HepG2 (cell line): ENCODE results near the gene COA3. TPM values are rescaled to one million over a fixed set of nuclear protein-coding genes. Genes with fewer than 3 reads are reported as not detected.
A peak's percentile ranks its signal among the peaks of the same experiment; 100 is the strongest.

Experiments
- ATAC-seq: fragments of 200-7000 bp; cut with Tn5 transposase; 3 replicates; pipeline ENCODE4 v1.9.1; 2020; ENCODE audit warnings: mild to moderate bottlenecking, moderate library complexity
- BruUV-seq: library from RNA; stranded (reverse); fragments of 400-500 nt; replicated peaks from 2 replicates; lab custom pipeline; 2021; lab: Mats Ljungman, UMichigan
- CTCF ChIA-PET: fragments of 300-600 bp; formaldehyde crosslinking; extraction: SDS; loops from one replicate; lab custom pipeline; 2021; ENCODE audit warnings: low total read pairs, inconsistent platforms, low intra/inter-chr PET ratio; lab: Yijun Ruan, JAX
- POLR2A ChIA-PET: fragments of 350-600 bp; sonication (Branson Sonifier 250); formaldehyde crosslinking; loops from one replicate; lab custom pipeline; 2020; ENCODE audit warnings: antibody characterized with exemption, inconsistent platforms; lab: Yijun Ruan, JAX
- DNase-seq: peaks from one replicate; pipeline ENCODE4 v3.0.0-alpha.2; 2015; ENCODE audit warnings: low spot score
- FAIRE-seq: peaks from 3 replicates; lab custom pipeline; 2011; peaks lifted over from hg19 to GRCh38; lab: Jason Lieb, UNC
- H2AFZ ChIP-seq: one replicate; pipeline ENCODE4 v1.6.1; 2011; ENCODE audit warnings: low read length, inconsistent platforms
- H3K27ac ChIP-seq: fragments of 300-600 bp; 3 replicates; pipeline ENCODE4 v1.8.0; 2011; ENCODE audit warnings: mixed run types, mild to moderate bottlenecking, mixed read lengths, low read length, inconsistent platforms; ENCODE audit not compliant: insufficient read depth; ENCODE audit errors: extremely low read length
- H3K27me3 ChIP-seq, 2 experiments: fragments of 200-600 bp in 1 of 2; 2 replicates in 1 of 2; 3 replicates in 1 of 2; pipeline versions ENCODE4 v1.6.0 to v1.8.0; 2011; ENCODE audit warnings: low read length in 2 of 2, mild to moderate bottlenecking in 2 of 2, moderate library complexity in 2 of 2, inconsistent platforms in 1 of 2; ENCODE audit not compliant: insufficient read depth in 2 of 2, control insufficient read depth in 1 of 2
- H3K36me3 ChIP-seq, 2 experiments: fragments of 200-600 bp in 1 of 2; replicated peaks in 1 of 2; 2 replicates in 1 of 2; 3 replicates in 1 of 2; pipeline versions ENCODE4 v1.5.1 to v1.8.0; 2011; ENCODE audit warnings: low read length in 2 of 2, inconsistent platforms in 1 of 2; ENCODE audit not compliant: insufficient read depth in 2 of 2, control insufficient read depth in 1 of 2
- H3K4me1 ChIP-seq: 2 replicates; pipeline ENCODE4 v1.5.1; 2012; ENCODE audit warnings: low read length, inconsistent platforms; ENCODE audit not compliant: insufficient read depth
- H3K4me2 ChIP-seq: 2 replicates; pipeline ENCODE4 v1.6.0; 2011; ENCODE audit warnings: low read depth, low read length, inconsistent platforms
- H3K4me3 ChIP-seq, 3 experiments: fragments of 200-600 bp in 1 of 3; sonication (generic), shearing (Covaris generic) in 1 of 3; replicated peaks in 1 of 3; 2 replicates each; pipeline ENCODE4 v1.5.1; 2011 to 2016; ENCODE audit warnings: low read length in 3 of 3, inconsistent platforms in 2 of 3, low read depth in 2 of 3, mild to moderate bottlenecking in 2 of 3, control low read depth in 1 of 3, mixed read lengths in 1 of 3; ENCODE audit not compliant: insufficient read depth in 1 of 3
- H3K79me2 ChIP-seq: one replicate; pipeline ENCODE4 v1.6.1; 2011; ENCODE audit warnings: low read length, inconsistent platforms; ENCODE audit not compliant: insufficient read depth
- H3K9ac ChIP-seq: 2 replicates; pipeline ENCODE4 v1.6.0; 2011; ENCODE audit warnings: mild to moderate bottlenecking, low read depth, low read length, inconsistent platforms; ENCODE audit not compliant: insufficient read depth
- H3K9me3 ChIP-seq: 2 replicates; pipeline ENCODE4 v1.5.1; 2012; ENCODE audit warnings: mild to moderate bottlenecking, low read length
- H4K20me1 ChIP-seq: 2 replicates; pipeline ENCODE4 v1.6.0; 2011; ENCODE audit warnings: inconsistent platforms, mild to moderate bottlenecking, low read length, moderate library complexity; ENCODE audit not compliant: insufficient read depth
- AGO2 ChIP-seq: fragments of 200-400 bp; formaldehyde crosslinking; optimal IDR thresholded peaks from 2 replicates; pipeline ENCODE3; 2017; ENCODE audit warnings: mild to moderate bottlenecking, low read depth, low read length, moderate library complexity
- DPF2 ChIP-seq: sonication (generic); formaldehyde crosslinking; IDR thresholded peaks from 2 replicates; pipeline ENCODE4 v1.4.0; 2020; ENCODE audit warnings: mild to moderate bottlenecking, low read depth, missing genetic modification reagents, borderline replicate concordance
- FOSL1 ChIP-seq: sonication (generic); formaldehyde crosslinking; IDR thresholded peaks from 2 replicates; pipeline ENCODE4 v1.9.0; 2021; ENCODE audit warnings: missing genetic modification reagents, borderline replicate concordance
- MEF2D ChIP-seq: sonication (generic); formaldehyde crosslinking; IDR thresholded peaks from 2 replicates; pipeline ENCODE4 v1.5.1; 2020; ENCODE audit warnings: mild to moderate bottlenecking, missing genetic modification reagents
- POLR2A ChIP-seq, 2 experiments: IDR thresholded peaks; 2 replicates each; pipeline ENCODE4 v1.6.1; 2011; ENCODE audit warnings: low read depth in 2 of 2, low read length in 2 of 2, mild to moderate bottlenecking in 1 of 2, moderate library complexity in 1 of 2; ENCODE audit not compliant: insufficient read depth in 1 of 2
- RBFOX2 ChIP-seq: fragments of 200-400 bp; formaldehyde crosslinking; IDR thresholded peaks from 2 replicates; pipeline ENCODE4 v1.6.1; 2017; ENCODE audit warnings: low read depth, mild to moderate bottlenecking, low read length
- ZNF160 ChIP-seq: sonication (generic); formaldehyde crosslinking; IDR thresholded peaks from 2 replicates; pipeline ENCODE4 v1.8.0; 2022; ENCODE audit warnings: mild to moderate bottlenecking, inconsistent platforms, missing genetic modification reagents
- ZNF225 ChIP-seq: sonication (generic); formaldehyde crosslinking; IDR thresholded peaks from 2 replicates; pipeline ENCODE4 v1.4.0; 2020; ENCODE audit warnings: mild to moderate bottlenecking, missing genetic modification reagents
- ZNF232 ChIP-seq: sonication (generic); formaldehyde crosslinking; IDR thresholded peaks from 2 replicates; pipeline ENCODE4 v1.4.0; 2020; ENCODE audit warnings: missing genetic modification reagents, borderline replicate concordance
- ZNF331 ChIP-seq: sonication (generic); formaldehyde crosslinking; IDR thresholded peaks from 2 replicates; pipeline ENCODE4 v1.4.0; 2020; ENCODE audit warnings: missing genetic modification reagents
- ZNF350 ChIP-seq: sonication (generic); formaldehyde crosslinking; IDR thresholded peaks from 2 replicates; pipeline ENCODE4 v1.4.0; 2020; ENCODE audit warnings: mild to moderate bottlenecking, low read depth, missing genetic modification reagents, borderline replicate concordance
- ZNF354B ChIP-seq: sonication (generic); formaldehyde crosslinking; IDR thresholded peaks from 2 replicates; pipeline ENCODE4 v1.8.0; 2022; ENCODE audit warnings: mild to moderate bottlenecking, missing genetic modification reagents
- ZNF891 ChIP-seq: sonication (generic); formaldehyde crosslinking; IDR thresholded peaks from 2 replicates; pipeline ENCODE4 v1.5.0; 2020; ENCODE audit warnings: mild to moderate bottlenecking, missing genetic modification reagents
- WGBS: methylation state at CpG from one replicate; pipeline ENCODE4 v1.1.6; 2017; ENCODE audit warnings: low lambda C conversion rate; 5-methylcytosine and 5-hydroxymethylcytosine counted together
- in situ Hi-C: cut with HindIII; loops from 2 replicates; pipeline ENCODE4 v1.10.0; 2017; ENCODE audit warnings: low pct_unique_long_range_greater_than_20kb; ENCODE audit not compliant: extremely low pct_ligation_motif_present
- intact Hi-C: fragments of 100-400 bp; cut with micrococcal nuclease; formaldehyde crosslinking; loops from one replicate; pipeline ENCODE4 v1.10.0; 2022; ENCODE audit not compliant: unreplicated experiment
- polyA plus RNA-seq, 8 experiments: library from polyadenylated mRNA; depleted of rRNA in 3 of 8; stranded (reverse) in 7 of 8; unstranded in 1 of 8; fragments of >200 nt; fragmentation: Illumina TruSeq in 4 of 8; extraction: Trizol in 4 of 8; gene quantifications; 2 replicates each; pipeline versions ENCODE4 v1.2.1 to v1.2.3, GENCODE V29; 2011 to 2016; ENCODE audit warnings: low read depth in 4 of 8, missing spikeins in 1 of 8, mixed read lengths in 1 of 8; ENCODE audit not compliant: insufficient read depth in 1 of 8
- total RNA-seq, 5 experiments: library from RNA; depleted of rRNA; stranded (reverse); fragments of >200 nt; fragmentation: Illumina TruSeq; extraction: Trizol; gene quantifications; 2 replicates each; pipeline ENCODE4 v1.2.3, GENCODE V29; 2016; ENCODE audit warnings: low read depth in 1 of 5
- TF ChIP-seq, protein P1 (sequence below): sonication (generic); formaldehyde crosslinking; IDR thresholded peaks from 2 replicates; pipeline ENCODE4 v1.5.1; 2020; ENCODE audit warnings: missing genetic modification reagents, mild to moderate bottlenecking, borderline replicate concordance

Gene COA3
- total and polyA plus RNA-seq, 2 of the 13 experiments (the other 11 are each of a cell fraction or from before 2014, with no cell fraction given), result 133 to 202 TPM

DNA sequence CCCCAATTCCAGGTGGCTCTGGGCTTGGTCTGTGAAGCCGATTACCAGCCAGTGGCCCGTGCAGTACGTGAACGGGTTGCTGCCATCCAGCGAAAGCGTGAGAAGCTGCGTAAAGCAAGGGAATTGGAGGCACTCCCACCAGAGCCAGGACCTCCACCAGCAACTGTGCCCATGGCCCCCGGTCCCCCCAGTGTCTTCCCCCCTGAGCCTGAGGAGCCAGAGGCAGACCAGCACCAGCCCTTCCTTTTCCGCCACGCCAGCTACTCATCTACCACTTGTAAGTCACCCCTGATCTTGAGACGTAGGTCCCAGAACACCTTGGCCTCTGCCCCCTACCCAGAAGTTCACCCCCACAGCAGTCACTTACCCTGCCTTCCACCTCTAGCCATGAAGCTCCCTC lies 11.2 kb downstream of the COA3 start:
- POLR2A ChIA-PET, result interaction anchor here (0.7 to 12.5 kb wide), 3 partner anchors 8 to 43 kb away, joined by 3 to 278 read pairs (median 18); partner anchors contain the start of genes CNTD1, COA3 and WNK4
- Histone ChIP-seq H3K9ac (no peak overlapping the region), H3K27me3 (no peaks in the 10 kb centered on the region)
- no peak for TF ChIP-seq ZNF354B
- TF ChIP-seq AGO2, result peak; percentile 72
- TF ChIP-seq POLR2A (IDR thresholded peaks at IDR 0.05; ENCODE audit: insufficient read depth in 1 of 2, low read depth in 2 of 2, low read length in 2 of 2), result peak in 1 of 2 experiments; percentile 37; a peak in 1 of 4 replicates
- TF ChIP-seq, all 625 proteins: peak for 2
- Histone ChIP-seq H3K9me3 (no peaks in the 10 kb centered on the region), H3K36me3 (peaks cover 19 to 32% of the 10 kb centered on the region in 2 experiments; a peak in 4 of 5 replicates), H4K20me1 (peaks cover 4% of the 10 kb centered on the region; the same call in 1 of the 2 replicates), H3K4me1 (peaks cover 41% of the 10 kb centered on the region), H3K79me2 (peaks cover 11% of the 10 kb centered on the region), H3K4me3 (no peak overlapping the region), H3K27ac (no peak overlapping the region), H2AFZ (no peak overlapping the region), H3K4me2 (no peak overlapping the region)
- BruUV-seq, result no TSS peak
- CTCF ChIA-PET, result no interaction called here
- DNase-seq, result no peak
- no peak for FAIRE-seq
- 96% methylated on average over 11 of the region's 11 CpGs for WGBS
- in situ Hi-C loops (no loop called here), intact Hi-C loops (no loop called here)
- ATAC-seq, result no peak

DNA sequence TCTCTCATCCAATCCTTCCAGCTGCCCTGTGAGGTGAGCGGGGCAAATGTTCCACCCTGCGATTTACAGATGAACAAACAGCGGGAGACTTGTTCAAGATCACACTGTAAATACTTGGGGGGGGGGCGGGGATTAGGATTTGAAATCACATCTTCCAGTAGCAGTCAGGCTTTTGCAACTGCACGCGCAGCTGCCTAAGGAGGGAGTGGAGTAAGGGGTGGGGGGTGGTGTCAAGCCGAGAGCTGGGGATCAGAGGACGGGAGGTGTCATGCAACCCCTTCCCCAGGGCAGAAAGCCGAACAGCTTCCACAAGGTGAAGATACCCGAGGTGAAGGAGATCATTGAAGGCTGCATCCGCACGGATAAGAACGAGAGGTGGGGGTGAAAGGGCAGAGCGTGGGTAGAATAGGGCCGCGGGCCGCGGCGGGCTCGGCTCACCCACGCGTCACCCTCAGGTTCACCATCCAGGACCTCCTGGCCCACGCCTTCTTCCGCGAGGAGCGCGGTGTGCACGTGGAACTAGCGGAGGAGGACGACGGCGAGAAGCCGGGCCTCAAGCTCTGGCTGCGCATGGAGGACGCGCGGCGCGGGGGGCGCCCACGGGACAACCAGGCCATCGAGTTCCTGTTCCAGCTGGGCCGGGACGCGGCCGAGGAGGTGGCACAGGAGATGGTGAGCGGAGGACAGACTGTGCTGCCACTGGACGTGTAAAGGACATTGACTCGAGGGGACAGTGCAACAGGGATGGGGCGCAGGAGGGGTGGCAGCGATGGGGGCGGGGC lies 13.5 kb downstream of the COA3 start:
- DNase-seq (no peak), ATAC-seq (no peak), FAIRE-seq (no peak)
- intact Hi-C loops, result no loop called here
- no peak overlapping the region for H3K4me3 ChIP-seq
- H3K27me3 ChIP-seq, result no peaks in the 10 kb centered on the region; a peak in 1 of 5 replicates
- H3K79me2 ChIP-seq, result peaks cover 23% of the 10 kb centered on the region
- H3K4me2 ChIP-seq, result no peak overlapping the region
- H2AFZ ChIP-seq, result no peak overlapping the region
- 97% methylated on average over 52 of the region's 52 CpGs for WGBS
- POLR2A ChIA-PET, result interaction anchor here (3.3 kb wide), 1 partner anchor 13 kb away, joined by 18 read pairs; the partner anchor contains the start of genes CNTD1 and COA3
- H3K9me3 ChIP-seq, result no peaks in the 10 kb centered on the region
- H3K9ac ChIP-seq, result no peak overlapping the region
- CTCF ChIA-PET, result no interaction called here
- no peak overlapping the region for H3K27ac ChIP-seq
- in situ Hi-C loops, result no loop called here
- H4K20me1 ChIP-seq, result peaks cover 4% of the 10 kb centered on the region; the same call in 1 of the 2 replicates
- peaks cover 23% of the 10 kb centered on the region for H3K4me1 ChIP-seq
- BruUV-seq, result no TSS peak
- peaks cover 19 to 32% of the 10 kb centered on the region in 2 experiments; a peak in 4 of 5 replicates for H3K36me3 ChIP-seq
- TF ChIP-seq ZNF225 (CRISPR knock-in tag) (peak; percentile 31; the same call in 1 of the 2 replicates), RBFOX2 (peak; percentile 86), DPF2 (CRISPR knock-in tag) (no peak), ZNF331 (CRISPR knock-in tag) (no peak), ZNF232 (no peak), ZNF350 (CRISPR knock-in tag) (no peak), ZNF891 (CRISPR knock-in tag) (no peak), MEF2D (no peak), ZNF160 (CRISPR knock-in tag) (no peak), FOSL1 (no peak)
- TF ChIP-seq, protein P1, sequence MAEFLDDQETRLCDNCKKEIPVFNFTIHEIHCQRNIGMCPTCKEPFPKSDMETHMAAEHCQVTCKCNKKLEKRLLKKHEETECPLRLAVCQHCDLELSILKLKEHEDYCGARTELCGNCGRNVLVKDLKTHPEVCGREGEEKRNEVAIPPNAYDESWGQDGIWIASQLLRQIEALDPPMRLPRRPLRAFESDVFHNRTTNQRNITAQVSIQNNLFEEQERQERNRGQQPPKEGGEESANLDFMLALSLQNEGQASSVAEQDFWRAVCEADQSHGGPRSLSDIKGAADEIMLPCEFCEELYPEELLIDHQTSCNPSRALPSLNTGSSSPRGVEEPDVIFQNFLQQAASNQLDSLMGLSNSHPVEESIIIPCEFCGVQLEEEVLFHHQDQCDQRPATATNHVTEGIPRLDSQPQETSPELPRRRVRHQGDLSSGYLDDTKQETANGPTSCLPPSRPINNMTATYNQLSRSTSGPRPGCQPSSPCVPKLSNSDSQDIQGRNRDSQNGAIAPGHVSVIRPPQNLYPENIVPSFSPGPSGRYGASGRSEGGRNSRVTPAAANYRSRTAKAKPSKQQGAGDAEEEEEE, result no peak
